IPS DF 6.9 (cell line): ENCODE results near the gene GRAPL.
"Not testable (repeated sequence)": the region's sequence is repeated elsewhere in the genome, so short reads cannot be mapped to it uniquely, and the experiment has no call there.

Experiments
- DNase-seq: peaks from one replicate; pipeline ENCODE4 v3.0.0-alpha.2; 2013; ENCODE audit warnings: low read depth, low spot score
- H3K27ac ChIP-seq: one replicate; pipeline ENCODE4 v1.5.1; 2013; ENCODE audit warnings: low read length, control low read depth
- H3K27me3 ChIP-seq: 2 replicates; pipeline ENCODE4 v1.6.1; 2013; ENCODE audit warnings: mild to moderate bottlenecking, low read length; ENCODE audit not compliant: control insufficient read depth, insufficient read depth
- H3K36me3 ChIP-seq: 2 replicates; pipeline ENCODE4 v1.6.1; 2013; ENCODE audit warnings: low read length; ENCODE audit not compliant: control insufficient read depth, insufficient read depth
- H3K4me1 ChIP-seq: 2 replicates; pipeline ENCODE4 v1.6.1; 2013; ENCODE audit warnings: low read length; ENCODE audit not compliant: control insufficient read depth, insufficient read depth
- H3K4me3 ChIP-seq: 2 replicates; pipeline ENCODE4 v1.5.1; 2013; ENCODE audit warnings: mild to moderate bottlenecking, low read length
- H3K9me3 ChIP-seq: 2 replicates; pipeline ENCODE4 v1.6.1; 2013; ENCODE audit warnings: low read length, inconsistent platforms; ENCODE audit not compliant: control insufficient read depth, insufficient read depth
- WGBS: extraction: QIAGEN DNeasy Blood & Tissue Kit; methylation state at CpG from one replicate; pipeline ENCODE4 v1.1.7; 2013; ENCODE audit warnings: mixed read lengths, missing lambda C conversion rate; ENCODE audit not compliant: insufficient read length, insufficient coverage; 5-methylcytosine and 5-hydroxymethylcytosine counted together

Gene GRAPL

DNA sequence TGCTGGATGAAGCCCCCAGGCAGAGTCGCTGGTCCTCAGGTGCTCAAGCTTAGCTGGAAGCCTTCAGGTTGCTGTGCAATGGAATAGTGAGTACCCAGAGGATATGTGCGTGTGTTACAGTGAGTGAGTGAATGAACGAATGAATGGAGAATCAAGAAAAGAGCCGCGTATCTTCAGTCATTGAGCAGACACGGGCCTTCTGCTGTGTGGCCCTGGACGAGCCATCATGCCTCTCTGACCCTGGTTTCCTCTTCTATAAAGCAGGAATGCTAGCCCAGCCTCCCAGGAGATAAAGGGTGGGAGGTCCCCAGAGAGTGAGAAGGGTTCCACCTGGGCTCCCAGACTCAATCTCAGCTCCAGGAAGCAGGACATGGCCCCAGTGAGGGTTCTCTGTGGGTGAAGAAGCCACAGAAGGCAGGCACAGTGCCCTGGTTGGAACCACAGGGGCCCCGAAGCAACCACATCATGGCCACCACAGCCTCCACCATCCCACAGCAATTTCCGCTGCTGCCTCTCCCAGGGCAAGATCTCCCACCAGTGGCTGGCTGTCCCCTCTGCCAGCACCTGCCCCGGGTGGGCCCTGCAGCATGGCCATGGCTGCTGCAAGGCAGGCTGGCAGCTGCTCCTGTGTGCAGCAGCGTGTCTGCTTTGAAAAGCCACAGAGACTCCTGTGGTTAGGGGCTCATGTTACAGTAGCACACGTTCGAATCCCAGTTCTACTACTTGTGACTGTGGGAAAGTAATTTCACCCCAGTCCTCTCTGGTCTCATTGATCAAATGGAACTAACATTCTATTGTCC is 34.1 kb downstream of the GRAPL start:
- not testable (repeated sequence) for H3K27ac ChIP-seq, DNase-seq, H3K4me3 ChIP-seq, H3K27me3 ChIP-seq, H3K9me3 ChIP-seq, H3K4me1 ChIP-seq, H3K36me3 ChIP-seq
- WGBS: no CpG with 5 or more reads among the region's 13 CpGs

DNA sequence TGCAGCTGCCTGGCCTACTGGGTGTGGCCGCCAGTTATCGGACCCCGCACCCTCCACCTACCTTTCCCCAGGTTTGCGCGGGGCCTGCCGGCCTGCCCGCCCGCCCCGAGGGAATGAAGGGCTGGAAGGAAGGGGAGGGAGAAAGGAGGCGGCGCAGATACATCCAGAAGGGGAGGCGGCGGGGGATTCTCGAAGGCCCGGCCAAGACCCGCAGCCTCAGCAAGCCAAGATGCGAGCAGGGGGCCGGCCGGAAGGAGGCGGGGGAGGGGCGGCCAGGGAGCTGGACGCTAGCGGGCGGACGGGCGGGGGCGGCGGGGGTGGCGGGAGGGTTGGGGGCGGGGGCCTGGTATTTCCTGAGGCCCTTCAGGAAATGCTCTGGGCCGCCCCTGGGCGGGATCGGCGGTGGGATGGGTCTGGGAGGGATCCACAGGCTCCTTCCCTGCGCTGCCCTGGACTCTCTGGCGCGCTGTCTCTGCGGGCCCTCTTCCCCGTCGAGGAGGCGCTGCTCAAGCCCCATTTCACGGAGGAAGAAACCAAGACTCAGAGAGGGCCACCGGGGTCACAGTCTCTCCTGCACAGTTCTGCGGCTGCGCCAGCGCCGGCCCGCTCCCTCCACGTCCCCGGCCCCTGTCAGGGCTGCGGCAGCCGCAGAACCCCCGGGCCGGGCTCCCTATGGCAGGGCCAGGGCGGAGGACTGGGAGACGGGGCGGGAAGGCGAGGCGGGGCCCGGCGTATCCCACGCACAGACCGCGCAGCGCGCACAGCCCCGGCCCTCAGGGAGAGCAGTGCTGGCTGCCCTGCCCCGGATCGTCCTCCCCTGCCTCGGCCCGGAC is 35.2 kb downstream of the GRAPL start:
- no CpG with 5 or more reads among the region's 71 CpGs for WGBS
- H3K36me3 ChIP-seq: not testable (repeated sequence)

DNA sequence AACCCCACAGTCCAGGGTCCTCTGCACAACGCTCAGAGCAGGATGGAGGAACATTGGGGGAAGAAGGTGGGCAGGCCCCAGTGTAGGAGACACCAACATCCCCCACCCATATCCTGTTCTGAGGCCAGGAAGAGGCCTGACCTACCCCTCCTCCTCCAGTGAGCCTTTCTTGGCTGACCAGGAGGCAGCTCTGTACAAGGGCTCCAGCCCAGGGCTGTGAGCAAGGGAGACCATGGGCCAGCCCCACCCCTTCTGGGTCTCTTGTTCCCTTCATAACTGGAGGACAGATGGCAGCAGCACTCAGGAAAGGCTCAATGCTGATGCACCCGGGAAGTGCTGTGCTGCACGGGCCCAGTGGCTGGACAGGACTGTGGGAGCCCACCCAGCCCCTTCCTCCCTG is 47.0 kb downstream of the GRAPL start:
- not testable (repeated sequence) for H3K27ac ChIP-seq, H3K36me3 ChIP-seq, DNase-seq, H3K27me3 ChIP-seq, H3K4me3 ChIP-seq, H3K4me1 ChIP-seq, H3K9me3 ChIP-seq
- WGBS: no CpG with 5 or more reads among the region's 3 CpGs

More for the DNA sequence above, 35.2 kb downstream of the GRAPL start:
- H3K4me3 ChIP-seq, H3K27me3 ChIP-seq, H3K27ac ChIP-seq, H3K4me1 ChIP-seq, DNase-seq, H3K9me3 ChIP-seq: not testable (repeated sequence)

DNA sequence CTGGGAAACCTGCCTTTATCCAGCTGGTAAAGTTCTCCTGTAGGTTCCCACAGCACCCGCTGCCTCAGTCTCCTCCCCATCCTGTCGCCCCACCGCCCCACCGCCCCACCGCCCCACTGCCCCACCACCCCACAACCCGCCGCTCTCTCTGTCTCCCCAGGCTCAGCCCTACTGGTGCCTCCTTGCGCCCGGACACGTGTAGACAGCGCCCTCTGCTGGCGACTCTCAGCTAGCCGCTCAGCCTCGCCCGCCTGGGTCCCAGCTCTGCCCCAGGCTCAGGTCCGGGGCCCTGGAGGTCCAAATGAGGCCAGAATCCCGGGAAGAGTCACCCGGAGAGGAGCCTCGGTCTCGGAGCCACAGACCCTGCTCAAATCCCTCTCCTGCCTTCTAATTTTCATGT is 48.0 kb downstream of the GRAPL start:
- DNase-seq, H3K36me3 ChIP-seq, H3K4me3 ChIP-seq, H3K27ac ChIP-seq, H3K9me3 ChIP-seq, H3K27me3 ChIP-seq, H3K4me1 ChIP-seq: not testable (repeated sequence)
- no CpG with 5 or more reads among the region's 20 CpGs for WGBS

DNA sequence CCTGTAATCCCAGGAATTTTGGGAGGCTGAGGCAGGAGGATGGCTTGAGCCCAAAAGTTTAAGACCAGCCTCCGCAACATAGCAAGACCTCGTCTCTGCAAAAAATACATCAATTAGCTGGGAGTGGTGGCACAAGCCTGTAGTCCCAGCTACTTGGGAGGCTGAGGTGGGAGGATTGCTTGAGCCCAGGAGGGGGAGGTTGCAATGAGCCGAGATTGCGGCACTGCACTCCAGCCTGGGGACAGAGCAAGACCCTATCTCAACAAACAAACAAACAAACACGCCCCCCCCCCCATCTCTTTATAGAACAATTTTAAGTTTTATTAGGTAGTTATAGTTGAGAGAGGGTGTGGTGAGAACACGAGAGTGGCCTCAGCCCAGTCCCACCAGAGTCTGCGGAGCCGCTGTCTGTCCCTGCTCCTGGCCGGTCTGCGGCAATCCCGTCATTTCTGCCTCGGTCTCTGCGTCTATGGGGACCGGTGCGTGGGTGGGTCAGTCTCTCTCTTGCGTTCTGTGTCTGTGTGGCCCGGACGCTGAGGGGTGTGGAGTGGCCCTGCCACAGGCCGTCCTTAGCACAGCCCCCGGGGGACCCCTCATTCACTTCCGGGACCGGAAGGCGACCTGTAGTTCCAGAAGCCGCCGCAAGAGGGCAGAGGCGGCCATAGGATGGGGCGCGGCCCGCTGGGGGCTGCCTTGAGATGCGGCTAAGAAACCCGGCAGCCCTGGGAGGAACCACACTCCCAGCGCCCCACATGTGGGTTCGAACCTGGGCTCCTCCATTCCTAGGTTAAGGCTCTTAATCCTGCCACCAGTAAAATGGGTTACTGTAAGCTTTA is 53.9 kb downstream of the GRAPL start:
- not testable (repeated sequence) for H3K27ac ChIP-seq, H3K4me3 ChIP-seq, H3K36me3 ChIP-seq, H3K9me3 ChIP-seq, H3K4me1 ChIP-seq, DNase-seq, H3K27me3 ChIP-seq
- no CpG with 5 or more reads among the region's 33 CpGs for WGBS

DNA sequence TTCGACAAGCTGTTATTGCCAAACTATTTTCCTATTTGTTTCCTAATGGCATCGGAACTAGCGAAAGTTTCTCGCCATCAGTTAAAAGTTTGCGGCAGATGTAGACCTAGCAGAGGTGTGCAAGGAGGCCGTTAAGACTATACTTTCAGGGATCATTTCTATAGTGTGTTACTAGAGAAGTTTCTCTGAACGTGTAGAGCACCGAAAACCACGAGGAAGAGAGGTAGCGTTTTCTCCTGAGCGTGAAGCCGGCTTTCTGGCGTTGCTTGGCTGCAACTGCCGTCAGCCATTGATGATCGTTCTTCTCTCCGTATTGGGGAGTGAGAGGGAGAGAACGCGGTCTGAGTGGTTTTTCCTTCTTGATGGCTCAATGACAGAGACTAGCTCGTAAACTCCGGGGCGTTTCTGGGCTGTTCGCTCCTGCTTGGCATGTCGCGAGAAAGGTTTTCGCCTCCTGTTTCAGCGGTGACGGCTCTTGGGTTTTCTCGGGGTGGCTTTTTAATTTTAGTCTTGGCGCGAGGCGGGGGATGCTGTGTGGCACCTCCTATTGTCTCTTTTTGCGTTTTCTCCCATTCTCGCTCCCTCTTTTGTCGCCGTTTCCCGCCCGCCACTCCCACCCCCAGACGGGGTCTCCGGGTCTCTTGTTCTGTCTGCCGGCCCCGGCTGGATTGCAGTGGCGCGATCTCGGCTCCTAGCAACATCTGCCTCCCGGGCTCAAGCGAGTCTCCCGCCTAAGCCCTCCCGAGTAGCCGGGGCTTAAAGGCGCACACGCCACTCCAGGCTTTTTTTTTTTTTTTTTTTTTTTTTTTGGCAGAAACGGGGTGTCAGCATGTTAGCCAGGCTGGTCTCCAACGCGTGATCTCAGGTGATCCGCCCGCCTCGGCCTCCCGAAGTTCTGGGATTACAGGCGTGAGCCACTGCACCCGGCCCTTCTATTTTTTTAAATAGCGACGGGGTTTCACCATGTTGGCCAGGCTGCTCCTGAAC is 60.8 kb downstream of the GRAPL start:
- H3K27me3 ChIP-seq, H3K4me1 ChIP-seq, H3K9me3 ChIP-seq, H3K27ac ChIP-seq, H3K4me3 ChIP-seq, H3K36me3 ChIP-seq, DNase-seq: not testable (repeated sequence)
- WGBS: no CpG with 5 or more reads among the region's 62 CpGs

DNA sequence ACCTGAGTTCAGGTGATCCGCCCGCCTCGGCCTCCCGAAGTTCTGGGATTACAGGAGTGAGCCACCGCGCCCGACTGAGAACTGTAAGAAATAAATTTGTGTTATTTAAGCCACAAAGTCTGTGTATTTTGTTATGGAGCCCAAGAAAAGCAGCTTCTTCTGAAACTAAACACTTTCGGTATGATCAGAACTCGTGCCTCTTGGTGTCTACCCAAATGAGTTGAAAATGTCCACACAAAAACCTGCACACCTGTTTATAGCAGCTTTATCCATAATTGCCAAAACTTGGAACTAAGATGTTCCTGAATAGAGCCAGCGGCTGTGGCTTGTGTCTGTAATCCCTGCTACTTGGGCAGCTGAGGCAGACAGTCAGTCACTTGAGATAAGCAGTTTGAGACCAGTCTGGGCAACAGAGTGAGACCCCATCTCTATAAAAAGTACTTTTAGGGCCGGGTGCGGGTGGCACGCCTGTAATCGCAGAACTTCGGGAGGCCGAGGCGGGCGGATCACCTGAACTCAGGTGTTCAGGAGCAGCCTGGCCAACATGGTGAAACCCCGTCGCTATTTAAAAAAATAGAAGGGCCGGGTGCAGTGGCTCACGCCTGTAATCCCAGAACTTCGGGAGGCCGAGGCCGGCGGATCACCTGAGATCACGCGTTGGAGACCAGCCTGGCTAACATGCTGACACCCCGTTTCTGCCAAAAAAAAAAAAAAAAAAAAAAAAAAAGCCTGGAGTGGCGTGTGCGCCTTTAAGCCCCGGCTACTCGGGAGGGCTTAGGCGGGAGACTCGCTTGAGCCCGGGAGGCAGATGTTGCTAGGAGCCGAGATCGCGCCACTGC is 61.7 kb downstream of the GRAPL start:
- not testable (repeated sequence) for H3K4me1 ChIP-seq, DNase-seq, H3K27ac ChIP-seq, H3K36me3 ChIP-seq, H3K9me3 ChIP-seq, H3K4me3 ChIP-seq, H3K27me3 ChIP-seq
- WGBS: no CpG with 5 or more reads among the region's 39 CpGs

DNA sequence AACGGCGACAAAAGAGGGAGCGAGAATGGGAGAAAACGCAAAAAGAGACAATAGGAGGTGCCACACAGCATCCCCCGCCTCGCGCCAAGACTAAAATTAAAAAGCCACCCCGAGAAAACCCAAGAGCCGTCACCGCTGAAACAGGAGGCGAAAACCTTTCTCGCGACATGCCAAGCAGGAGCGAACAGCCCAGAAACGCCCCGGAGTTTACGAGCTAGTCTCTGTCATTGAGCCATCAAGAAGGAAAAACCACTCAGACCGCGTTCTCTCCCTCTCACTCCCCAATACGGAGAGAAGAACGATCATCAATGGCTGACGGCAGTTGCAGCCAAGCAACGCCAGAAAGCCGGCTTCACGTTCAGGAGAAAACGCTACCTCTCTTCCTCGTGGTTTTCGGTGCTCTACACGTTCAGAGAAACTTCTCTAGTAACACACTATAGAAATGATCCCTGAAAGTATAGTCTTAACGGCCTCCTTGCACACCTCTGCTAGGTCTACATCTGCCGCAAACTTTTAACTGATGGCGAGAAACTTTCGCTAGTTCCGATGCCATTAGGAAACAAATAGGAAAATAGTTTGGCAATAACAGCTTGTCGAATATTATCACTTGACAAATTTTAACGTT is 62.5 kb downstream of the GRAPL start:
- not testable (repeated sequence) for H3K9me3 ChIP-seq, H3K27me3 ChIP-seq, H3K4me1 ChIP-seq, H3K4me3 ChIP-seq, H3K27ac ChIP-seq, H3K36me3 ChIP-seq, DNase-seq
- WGBS: no CpG with 5 or more reads among the region's 36 CpGs
